ENCODE data around the gene ING4.

ING4 gene

DNA sequence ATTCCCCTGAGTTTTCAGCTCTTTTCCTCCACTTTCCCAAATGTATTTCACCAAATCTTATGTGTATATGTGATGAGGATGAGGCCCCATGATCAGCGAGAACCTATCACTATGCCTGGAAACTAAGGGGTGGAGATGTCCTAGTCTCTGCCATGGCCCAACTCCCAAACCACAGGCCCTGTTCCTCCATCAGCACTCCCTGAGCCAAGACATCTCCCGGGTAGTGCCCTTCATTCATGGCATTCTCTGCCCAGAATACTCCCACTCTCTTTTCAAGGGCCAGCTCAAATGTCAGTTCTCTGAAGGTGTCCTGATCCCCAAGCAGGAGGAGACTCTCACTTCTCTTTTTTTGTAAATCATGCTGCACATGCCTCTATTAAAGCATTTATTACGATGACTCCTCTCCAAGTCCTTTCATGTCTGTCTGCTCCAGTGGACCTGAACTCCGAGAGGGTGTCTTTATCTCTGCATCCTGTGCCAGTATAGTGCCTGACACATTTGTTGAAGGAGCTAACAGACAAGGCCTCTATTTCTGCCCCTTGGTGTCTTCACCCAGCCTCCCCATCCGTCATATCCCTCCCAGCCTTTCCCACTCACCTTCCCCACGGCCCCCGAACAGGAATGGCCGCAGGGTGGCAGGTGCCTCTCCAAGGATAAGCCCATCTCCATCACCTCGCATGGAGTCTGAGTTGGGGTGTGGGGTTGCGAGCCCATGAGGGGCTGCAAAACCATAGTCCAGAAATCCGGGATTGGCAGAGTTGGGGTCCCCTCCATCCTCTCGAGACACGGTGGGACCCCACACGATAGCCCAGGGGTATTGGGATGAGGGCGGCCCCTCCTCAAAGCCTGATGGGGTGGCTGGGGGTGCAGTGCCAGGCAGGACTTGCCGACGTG, 34.0 kb upstream of the ING4 start:
- H3K27me3 ChIP-seq = peaks cover 0 to 80% of the 10 kb centered on the region in 2 donors
- no peak for DNase-seq
- no peak overlapping the region for H3K4me3 ChIP-seq
- H3K4me1 ChIP-seq = peaks cover 0 to 18% (median 12%) of the 10 kb centered on the region in 4 donors
- TF ChIP-seq, protein P1, sequence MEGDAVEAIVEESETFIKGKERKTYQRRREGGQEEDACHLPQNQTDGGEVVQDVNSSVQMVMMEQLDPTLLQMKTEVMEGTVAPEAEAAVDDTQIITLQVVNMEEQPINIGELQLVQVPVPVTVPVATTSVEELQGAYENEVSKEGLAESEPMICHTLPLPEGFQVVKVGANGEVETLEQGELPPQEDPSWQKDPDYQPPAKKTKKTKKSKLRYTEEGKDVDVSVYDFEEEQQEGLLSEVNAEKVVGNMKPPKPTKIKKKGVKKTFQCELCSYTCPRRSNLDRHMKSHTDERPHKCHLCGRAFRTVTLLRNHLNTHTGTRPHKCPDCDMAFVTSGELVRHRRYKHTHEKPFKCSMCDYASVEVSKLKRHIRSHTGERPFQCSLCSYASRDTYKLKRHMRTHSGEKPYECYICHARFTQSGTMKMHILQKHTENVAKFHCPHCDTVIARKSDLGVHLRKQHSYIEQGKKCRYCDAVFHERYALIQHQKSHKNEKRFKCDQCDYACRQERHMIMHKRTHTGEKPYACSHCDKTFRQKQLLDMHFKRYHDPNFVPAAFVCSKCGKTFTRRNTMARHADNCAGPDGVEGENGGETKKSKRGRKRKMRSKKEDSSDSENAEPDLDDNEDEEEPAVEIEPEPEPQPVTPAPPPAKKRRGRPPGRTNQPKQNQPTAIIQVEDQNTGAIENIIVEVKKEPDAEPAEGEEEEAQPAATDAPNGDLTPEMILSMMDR (IDR thresholded peaks at IDR 0.05) = no peak
- no peaks in the 10 kb centered on the region for H3K9me3 ChIP-seq
- H3K36me3 ChIP-seq = no peaks in the 10 kb centered on the region
- intact Hi-C loops (cut with DNase I; ENCODE audit: low total_unique reads) = no loop called here
- H3K27ac ChIP-seq = no peak overlapping the region

DNA sequence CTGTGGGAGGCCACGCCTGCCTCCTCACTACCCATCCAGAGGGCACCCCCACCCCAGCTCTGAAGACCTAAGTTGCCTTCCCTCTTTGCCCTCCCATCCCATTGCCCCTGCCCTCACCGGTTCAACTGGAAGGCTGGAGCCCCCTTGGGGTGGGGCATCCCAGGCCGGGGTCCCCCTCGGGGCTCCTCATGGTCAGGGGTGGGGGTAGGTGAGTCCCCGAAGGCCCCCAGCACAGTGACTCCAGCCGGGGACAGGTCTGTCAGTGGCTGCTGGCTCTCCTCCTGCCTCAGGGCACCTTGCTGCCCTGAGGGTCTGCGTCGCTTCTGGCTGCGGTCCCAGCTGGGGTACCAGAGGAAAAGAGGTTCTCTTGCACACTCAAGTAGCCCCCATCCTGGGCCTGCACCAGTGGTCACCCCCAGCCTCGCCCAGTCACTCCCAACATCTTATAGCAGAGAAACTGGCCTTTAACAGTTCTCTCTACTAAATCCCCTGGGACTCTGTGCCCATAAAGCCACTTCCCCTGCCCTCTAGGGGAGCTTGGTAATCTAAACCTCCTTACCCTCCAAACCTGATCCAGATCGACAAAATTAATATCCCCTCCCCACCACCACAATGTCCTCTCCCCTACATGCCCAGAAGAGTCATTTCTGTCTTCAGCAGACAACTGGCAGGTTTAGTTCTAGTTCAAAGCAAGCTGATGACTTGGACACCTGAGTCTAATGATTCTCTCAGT, 32.6 kb upstream of the ING4 start:
- H3K9me3 ChIP-seq = no peaks in the 10 kb centered on the region
- peaks cover 0 to 13% (median 10%) of the 10 kb centered on the region in 4 donors for H3K4me1 ChIP-seq
- peaks cover 0 to 65% of the 10 kb centered on the region in 2 donors for H3K27me3 ChIP-seq
- H3K36me3 ChIP-seq = no peaks in the 10 kb centered on the region
- TF ChIP-seq, protein P1 (IDR thresholded peaks at IDR 0.05) = no peak
- H3K27ac ChIP-seq = no peak overlapping the region
- intact Hi-C loops (cut with DNase I; ENCODE audit: low total_unique reads) = no loop called here
- DNase-seq = no peak
- no peak overlapping the region for H3K4me3 ChIP-seq

DNA sequence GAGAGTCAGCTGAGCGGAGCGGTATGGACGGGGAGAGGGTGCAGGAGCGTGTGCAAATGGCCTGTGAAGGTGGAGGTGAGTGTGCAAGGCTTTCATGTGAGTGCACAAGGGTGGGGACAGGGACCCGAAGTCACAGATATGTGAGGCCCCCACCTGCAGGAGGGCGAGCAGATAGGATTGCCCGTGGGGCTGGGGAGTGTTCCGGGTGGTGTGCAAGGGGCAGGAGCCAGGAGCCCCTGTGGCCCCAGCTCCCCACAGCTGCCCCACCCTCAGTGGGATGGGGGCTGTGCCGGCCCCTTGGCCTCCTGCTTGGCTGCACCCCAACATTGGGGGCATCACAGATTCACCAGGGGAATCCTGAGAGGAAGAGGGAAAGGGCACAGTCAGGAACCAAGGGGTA, 31.8 kb upstream of the ING4 start:
- no peak overlapping the region for H3K27ac ChIP-seq
- peaks cover 0 to 58% of the 10 kb centered on the region in 2 donors for H3K27me3 ChIP-seq
- H3K4me1 ChIP-seq = peaks cover 0 to 12% (median 6%) of the 10 kb centered on the region in 4 donors
- no peak for DNase-seq
- intact Hi-C loops (cut with DNase I; ENCODE audit: low total_unique reads) = no loop called here
- H3K4me3 ChIP-seq = no peak overlapping the region
- TF ChIP-seq, protein P1 (IDR thresholded peaks at IDR 0.05) = no peak
- H3K9me3 ChIP-seq = no peaks in the 10 kb centered on the region
- H3K36me3 ChIP-seq = no peaks in the 10 kb centered on the region

DNA sequence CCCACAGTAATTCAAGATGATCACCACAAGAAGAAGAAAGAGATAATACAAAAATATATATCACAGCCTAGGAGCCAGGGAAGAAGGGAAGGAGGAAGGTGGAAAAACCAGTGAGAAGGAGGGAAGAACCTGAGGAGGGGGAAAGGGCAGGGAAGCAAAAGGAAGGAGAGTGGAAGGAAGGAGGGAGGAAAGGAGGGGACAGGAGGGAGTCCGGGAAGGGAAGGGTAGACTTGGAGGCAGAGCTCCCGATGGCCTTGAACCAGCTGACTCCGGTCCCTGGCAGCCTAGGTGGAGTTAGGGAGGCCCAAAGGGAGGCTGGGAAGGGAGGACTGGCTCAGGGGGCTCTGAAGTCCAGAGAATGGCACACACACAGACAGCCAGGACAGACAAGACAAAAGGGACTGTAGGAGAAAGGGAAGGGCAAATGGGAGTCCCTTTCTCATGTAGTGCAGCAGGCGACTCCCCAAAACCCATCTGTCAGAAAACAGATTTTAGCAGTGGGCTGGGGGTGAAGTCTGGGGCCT, 31.0 kb upstream of the ING4 start:
- intact Hi-C loops (cut with DNase I; ENCODE audit: low total_unique reads) = no loop called here
- no peaks in the 10 kb centered on the region for H3K36me3 ChIP-seq
- H3K9me3 ChIP-seq = no peaks in the 10 kb centered on the region
- H3K27me3 ChIP-seq = peaks cover 0 to 49% of the 10 kb centered on the region in 2 donors
- no peak overlapping the region for H3K4me3 ChIP-seq
- DNase-seq = no peak
- H3K4me1 ChIP-seq = peaks cover 0 to 11% (median 5%) of the 10 kb centered on the region in 4 donors
- H3K27ac ChIP-seq = no peak overlapping the region
- TF ChIP-seq, protein P1 (IDR thresholded peaks at IDR 0.05) = no peak

DNA sequence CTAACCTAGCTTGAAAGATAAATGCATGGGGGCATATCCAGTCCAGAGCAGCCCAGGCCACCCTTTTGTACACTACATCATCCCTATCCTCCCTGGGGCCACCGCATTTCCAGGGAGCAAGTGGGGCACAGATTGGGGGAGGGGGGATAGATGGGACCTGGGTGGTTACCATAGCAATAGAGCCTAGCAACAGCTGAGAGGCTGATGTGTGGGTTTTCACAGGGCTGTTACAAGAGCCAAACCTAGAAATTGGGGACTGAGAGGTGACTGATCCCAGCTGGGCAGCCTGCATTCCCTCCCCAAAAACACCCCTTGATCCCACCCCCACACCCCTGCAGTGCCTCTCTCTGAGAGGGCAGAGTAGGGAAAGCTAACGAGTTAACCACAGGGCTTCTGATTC, 30.0 kb upstream of the ING4 start:
- H3K9me3 ChIP-seq = no peaks in the 10 kb centered on the region
- TF ChIP-seq, protein P1 (IDR thresholded peaks at IDR 0.05) = no peak
- no peak for DNase-seq
- H3K4me1 ChIP-seq = peaks cover 0 to 18% (median 9%) of the 10 kb centered on the region in 4 donors
- intact Hi-C loops (cut with DNase I; ENCODE audit: low total_unique reads) = no loop called here
- no peaks in the 10 kb centered on the region for H3K36me3 ChIP-seq
- H3K27me3 ChIP-seq = peaks cover 0 to 39% of the 10 kb centered on the region in 2 donors
- H3K27ac ChIP-seq = no peak overlapping the region
- no peak overlapping the region for H3K4me3 ChIP-seq

All from tibial artery (tissue), 4 donors.